Activated CD8-positive, alpha-beta memory T cell treated with anti-CD3 and anti-CD28 coated beads, Interleukin-2, amount 50 U/mL, for 1 hour (primary cell): ENCODE measurements around the gene DGKE.

Experiments used
- DNase-seq: peaks from one replicate; pipeline ENCODE4 v3.0.0-alpha.2; 2020; ENCODE audit errors: extremely low read depth

Gene DGKE

DNA sequence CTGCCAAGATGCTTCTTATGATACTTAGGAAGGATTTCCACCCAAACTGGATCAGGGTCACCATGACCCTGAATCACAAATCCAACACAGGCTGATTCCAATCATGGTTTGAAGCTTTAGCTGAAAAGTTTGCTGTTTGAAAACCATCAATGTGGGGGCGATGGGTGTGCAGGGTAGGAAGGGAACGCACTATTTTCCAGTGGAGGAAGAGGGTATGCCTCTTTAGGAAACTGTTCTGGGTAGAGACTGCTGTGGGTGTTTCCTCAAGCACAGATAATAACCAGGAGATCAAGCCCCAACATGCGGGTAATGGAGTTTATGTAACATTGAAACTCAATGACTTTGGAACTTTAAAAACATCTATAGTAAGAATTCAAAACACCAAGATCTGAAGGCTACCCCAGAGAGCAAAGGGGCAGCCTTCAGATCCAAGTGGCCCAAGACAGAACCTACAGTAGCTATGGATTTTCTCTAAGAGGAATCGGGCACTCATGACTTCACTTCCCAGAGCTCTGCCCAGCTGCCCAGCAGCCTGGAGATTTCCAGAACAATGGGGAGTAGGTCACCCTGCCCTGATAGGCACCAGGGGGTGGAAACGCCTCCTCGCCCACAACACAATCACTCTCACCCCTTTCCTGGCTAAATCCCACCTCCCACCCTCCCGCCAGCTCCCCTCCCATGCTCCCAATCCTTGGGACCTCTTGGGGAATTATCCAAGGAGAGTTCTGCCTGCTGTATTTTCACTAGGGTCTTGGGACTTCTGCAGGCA lies 57.1 kb downstream of the DGKE start:
- no peak for DNase-seq

DNA sequence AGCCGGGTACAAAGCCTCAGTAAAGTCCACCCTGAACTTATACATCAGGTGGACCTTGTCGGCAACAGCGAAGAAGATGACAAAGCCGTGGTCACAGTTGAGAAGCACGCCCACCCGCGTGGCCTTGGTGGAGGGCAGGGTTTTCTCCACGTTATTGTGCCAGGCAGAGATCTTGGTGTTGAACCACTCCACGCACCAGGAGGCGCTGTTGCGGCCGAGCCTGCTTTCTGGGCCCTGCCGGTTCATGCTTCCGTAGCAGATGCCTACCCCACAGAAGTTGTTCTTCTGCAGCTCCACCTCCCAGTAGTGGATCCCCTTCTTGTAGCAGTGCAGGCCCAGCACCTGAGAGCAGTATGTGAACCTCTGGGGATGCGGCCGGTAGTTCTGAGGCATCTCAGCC lies 57.8 kb downstream of the DGKE start:
- no peak for DNase-seq

DNA sequence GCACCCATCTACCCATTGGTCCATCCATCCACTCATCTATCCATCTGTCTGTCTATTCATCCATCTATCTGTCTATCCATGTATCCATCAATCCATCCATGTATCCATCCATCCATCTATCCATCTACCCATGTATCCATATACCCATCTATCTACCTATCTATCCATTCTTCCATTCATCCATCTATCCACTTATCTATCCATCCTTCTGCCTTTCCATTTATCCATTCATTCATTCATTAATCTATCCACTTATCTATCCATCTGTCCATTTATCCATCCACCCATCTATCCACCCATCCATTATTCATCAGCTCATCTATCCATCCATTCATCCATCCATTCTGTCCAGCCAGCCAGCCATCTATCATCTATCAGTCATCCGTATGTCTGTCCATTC lies 58.4 kb downstream of the DGKE start:
- DNase-seq = no peak

DNA sequence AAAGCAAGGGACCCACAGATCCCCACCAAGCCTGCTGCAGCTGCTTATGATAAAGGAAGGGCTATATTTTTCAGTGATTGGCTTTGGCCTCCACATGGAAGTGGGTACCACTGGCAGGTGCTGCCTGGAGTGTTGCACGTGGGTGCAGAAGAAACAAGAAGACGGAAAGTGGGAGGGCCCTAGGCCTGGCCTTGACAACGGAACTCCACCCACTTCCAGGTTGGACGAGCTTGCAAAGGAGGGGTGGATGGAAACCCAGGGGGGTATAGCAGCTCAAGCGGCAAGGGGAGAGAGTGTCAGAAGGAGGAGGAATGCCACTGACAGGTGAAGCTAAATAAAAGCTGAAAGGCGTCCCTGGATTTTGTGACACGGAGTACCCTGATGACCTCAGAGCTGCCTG lies 59.6 kb downstream of the DGKE start:
- DNase-seq = no peak

DNA sequence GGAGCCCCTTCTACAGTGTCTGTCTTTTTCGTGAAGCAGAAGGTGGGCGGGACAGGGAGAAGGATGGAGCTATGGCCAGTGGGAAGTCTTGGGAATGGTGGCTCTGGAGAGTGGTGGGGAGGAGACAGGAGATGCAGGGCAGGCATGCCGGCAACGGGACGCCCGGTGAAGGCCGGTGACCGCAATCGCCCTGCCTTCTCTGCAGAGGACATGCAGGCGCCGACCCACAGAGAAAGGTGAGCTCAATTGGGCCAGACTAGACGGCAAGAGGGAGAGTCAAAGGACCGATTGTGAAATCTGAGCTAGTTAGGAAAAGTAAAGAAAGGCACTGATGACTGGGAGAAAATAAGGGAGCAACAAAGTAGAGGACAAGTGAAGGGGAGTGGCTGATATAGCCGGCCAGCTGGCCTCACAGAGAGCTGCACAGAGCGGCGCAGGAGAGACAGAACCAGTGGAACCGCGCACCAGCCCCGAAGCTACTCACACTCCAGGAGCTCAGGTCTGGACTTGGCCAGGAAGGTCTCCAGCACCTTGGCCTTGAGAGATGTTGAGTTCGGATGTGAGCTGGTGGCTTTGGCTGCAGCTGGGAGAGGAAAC lies 61.0 kb downstream of the DGKE start:
- no peak for DNase-seq

DNA sequence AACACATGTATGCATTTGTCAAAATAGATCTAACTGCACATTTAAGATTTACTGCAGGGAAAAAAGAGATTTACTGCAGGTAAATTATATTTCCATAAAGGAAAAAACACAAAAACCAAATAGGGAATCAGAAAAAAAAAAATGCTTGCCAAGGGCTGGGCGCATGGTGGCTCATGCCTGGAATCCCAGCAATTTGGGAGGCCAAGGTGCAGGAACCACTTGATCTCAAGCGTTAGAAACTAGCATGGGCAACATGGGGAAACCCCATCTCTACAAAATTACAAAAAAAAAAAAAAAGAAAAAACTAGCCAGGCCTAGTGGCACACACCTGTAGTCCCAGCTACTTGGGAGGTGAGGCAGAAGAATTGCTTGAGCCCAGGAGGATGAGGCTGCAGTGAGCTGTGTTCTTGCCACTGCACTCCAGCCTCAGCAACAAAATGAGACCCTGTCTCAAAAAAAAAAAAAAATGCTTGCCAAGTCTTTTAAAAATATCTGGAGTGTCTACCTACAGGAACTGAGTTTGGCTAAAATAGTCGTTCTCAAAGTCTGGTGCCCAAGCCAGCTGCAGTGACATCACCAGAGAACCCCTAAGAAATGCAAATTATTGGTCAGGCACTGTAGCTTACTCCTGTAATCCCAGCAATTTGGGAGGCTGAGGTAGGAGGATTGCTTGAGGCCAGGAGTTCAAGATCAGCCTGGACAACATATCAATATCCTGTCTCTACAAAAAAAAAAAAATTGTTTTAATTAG lies 62.4 kb downstream of the DGKE start:
- no peak for DNase-seq

DNA sequence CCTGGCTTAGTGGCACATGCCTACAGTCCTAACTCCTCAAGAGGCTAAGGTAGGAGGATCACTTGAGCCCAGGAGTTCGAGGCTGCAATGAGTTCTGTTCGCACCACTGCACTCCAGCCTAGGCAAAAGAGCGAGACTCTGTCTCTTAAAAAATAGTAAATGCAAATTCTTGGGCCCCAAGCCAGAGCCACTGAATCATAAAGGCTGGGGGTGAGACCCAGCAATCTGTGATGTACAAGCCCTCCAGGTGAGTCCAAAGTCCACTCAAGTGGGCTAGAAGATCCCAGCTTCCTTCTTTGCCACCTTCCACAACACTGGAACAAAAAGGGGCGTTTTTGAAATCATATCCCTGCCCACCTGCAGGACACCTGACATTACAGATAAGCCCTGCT lies 63.0 kb downstream of the DGKE start:
- DNase-seq = no peak

DNA sequence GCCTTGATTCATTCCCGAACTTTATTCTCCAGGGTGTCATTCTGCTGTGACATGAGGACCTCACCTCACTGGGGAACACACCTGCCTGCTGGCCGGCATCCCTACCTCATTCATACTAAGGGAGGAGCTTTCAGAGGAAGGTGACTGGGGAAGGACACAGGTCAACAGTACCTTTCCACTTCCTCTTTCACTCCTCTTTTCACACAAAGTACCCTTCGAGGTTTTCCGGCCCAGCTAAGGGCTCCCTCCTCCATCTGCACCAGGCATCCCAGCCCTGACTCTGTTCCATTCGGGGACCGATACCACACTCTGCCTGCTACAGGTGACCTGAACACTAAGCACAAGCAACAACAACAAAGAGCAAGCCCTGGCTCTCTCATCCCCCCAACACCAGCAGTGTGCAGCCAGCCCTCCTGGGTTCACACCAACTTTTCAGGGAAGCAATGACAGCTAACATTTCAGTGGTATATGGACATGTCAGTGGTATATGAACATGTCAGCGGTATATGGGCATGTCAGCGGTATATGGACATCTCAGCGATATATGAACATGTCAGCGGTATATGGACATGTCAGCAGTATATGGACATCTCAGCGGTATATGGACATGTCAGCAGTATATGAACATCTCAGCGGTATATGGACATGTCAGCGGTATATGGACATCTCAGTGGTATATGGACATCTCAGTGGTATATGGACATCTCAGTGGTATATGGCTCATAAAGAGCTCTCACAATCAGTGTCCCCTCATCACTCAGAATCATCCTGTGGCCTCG lies 63.9 kb downstream of the DGKE start:
- DNase-seq = no peak

DNA sequence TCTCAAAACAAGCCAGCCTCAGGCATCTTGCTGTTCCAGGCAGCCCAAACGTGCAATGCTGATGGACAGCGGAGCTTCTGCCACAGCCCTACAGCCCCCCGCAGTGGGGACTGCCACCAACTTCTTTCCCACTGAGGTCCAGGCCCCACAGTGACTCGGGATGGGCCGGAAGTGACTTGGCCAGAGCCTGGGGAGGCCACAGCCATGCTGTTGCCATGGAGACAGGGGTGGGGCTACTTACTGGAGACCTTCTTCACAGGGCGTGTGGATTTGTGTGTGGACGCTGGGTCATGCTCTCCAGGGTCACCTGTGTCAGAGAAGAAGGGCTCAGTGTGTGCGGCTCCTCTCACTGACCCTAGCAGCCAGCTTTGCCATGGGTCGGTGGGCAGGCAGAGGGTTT lies 64.9 kb downstream of the DGKE start:
- no peak for DNase-seq

DNA sequence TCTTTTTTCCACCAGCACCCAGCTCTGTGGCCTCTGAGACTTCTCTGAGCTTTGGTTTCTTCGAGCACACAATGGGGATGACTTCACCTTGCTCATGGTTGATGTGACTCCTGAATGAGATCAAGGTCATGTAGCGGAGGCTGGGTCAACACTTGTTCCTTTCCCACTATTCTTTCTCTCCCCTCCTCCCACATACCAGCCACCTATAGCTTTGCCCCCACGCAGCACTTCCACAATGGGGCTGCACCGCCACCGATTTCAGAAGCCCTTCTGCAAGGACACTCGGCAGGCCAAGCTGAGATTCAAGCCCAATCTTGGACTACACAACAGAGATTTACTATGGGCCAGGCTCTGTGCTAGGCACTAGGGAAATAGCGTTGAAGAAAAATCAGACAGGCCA lies 65.5 kb downstream of the DGKE start:
- no peak for DNase-seq

DNA sequence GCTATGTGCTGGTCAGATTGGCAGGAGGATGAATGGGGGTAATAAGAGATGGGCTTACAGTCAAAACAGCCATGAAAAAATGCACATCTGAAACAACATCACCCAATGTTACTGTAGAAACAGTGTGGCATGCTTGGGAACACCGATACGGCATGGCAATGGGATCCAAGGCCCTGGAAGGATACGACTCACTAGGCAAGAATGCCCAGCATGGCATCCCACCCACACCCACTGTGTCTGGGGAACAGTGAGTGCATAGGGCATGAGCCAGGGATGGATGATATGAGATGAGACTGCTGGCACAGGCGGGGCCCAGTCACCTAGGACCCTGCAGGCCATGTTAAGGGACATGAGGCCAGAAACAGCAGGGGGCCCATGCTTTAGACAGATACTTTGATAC lies 68.4 kb downstream of the DGKE start:
- DNase-seq = no peak

DNA sequence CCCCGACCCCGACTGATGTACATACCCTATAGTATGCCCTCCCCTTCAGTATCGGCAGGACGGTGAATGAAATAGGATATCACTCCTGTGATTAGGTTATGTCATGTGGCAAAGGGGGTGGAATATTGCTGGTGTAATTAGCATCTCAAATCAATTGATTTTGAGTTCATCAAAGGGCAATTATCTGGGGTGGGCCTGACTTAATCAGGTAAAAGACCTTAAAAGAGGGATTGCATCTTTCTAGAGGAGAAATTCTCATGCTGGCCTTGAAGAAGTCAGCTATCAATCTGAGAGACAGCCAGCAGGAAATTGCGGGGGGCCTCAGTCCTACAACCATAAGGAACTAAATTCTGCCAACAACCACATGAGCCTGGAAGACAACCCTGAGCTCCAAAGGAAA lies 69.6 kb downstream of the DGKE start:
- no peak for DNase-seq

DNA sequence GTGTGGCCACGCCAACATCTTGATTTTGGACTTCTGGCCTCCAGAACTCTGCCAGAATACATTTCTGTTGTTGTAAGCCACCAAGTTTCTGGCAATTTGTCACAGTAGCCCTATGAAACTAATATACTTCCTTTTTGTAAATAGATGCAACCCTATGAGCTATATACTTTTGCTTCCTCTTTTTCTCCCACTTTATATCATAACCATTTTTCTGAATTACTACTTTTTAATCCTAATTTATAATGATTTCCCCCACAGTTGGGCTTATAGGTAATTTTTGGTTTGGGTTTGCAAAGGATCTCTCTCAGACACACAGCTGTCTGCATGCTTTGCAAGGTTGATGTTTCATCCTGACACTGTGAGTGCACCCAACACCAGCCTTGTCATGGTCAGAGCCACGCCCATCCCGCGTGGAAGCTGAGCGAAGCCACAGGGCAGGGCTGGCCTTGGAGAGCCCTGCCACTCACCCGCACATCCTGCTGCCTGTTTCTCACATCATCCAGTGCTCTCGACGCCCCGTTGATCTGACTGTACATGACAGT lies 74.1 kb downstream of the DGKE start:
- no peak for DNase-seq

DNA sequence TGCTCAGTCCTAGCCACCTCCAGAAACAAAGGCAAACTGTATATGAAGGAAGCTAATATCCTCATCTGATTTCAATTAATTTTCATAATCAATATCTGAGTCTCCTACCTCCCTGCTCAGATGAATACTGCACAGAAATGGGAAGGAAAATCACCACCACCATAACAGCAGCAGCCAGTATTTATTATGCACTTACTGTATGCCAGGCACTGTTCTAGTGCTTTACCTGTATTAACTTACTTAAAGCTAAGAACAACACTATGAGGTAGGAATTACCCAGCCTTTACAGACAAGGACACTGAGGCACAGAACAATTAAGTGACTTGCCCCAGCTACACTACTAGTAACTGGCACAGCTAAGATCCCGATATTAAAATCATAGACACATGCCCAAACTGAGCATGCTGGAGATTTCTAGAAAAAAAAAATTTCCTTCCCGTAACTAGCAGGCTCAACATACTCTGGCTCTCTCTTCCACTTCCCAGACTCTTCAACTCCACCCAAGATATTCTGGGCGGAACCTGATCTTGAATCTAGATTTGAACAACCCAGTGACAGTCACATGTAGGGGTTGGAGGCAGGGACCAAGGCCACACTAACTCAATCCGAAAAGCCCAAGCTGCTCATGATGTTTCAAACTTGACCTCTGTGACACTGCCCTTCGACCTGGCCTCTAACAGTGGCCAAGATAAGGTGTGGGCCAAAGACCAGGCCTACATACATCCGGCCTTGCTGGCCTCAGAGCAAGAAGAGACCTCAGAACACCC lies 76.0 kb downstream of the DGKE start:
- no peak for DNase-seq

DNA sequence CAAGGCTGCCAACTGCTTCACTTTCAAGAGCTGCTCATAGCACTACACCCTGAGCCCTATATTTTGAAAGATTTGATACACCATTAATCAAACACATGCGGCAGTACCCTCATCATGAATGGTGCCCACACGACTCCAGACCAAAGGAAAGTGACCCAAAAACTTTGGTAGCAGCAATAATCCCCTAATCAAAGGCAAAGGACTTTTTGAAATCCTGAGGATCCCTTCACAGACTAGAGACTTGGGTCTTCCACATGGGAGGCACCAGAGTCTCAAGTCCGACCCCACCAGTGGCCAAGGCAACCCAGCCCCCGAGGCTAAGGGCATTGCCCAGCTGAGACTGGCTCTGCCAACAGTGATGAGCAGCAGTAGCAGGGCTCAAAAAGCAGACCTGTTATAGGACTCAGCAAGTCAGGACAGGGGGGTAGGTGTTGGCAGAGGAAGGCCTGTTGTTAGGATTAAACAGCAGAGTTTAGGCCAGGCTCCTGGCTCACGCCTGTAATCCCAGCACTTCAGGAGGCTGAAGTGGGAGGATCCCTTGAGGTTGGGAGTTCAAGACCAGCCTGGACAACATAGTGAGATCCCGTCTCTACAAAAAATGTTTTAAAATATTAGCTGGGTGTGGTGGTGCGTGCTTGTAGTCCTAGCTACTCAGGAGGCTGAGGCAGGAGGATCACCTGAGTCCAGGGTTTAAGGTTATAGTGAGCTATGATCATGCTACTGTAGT lies 76.7 kb downstream of the DGKE start:
- no peak for DNase-seq

DNA sequence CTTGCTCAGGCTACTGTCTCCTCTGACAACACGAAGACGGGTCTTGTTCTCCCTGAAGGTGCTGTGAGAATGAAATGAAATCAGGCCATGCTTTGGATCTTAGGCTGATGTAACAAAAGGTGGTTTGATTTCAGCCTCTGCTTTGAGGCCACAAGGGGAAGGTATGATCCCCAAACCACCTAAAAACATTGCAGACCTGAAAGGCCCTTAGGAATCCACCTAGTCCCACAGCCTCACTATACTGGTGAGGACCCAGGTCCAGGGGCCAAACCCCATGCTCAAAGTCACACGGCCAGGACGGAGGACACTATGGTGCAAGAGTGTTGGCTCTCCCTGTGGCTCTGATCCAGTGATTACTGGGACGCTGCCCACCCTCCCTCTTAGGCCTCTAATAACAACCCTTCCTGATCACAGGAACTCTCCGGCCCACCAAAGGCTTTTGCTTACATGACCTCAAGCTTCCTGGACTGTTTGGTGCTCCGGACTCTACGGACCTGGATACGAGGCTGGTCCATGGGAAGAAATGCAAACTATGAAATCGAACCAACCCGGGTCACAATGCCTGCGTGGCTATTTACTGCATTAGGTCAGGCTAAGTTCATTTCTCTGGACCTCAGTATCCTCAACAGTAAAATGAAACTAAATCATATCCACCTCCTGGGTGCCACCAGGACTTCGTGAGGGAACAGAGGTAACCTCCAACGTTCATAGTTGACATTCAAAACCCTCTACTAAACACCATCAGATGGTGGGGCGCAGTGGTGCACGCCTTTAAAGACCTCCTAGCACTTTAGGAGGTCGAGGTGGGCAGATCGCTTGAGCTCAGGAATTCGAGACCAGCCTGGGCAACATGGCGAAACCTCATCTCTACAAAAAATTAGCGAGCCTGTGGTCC lies 78.4 kb downstream of the DGKE start:
- no peak for DNase-seq

DNA sequence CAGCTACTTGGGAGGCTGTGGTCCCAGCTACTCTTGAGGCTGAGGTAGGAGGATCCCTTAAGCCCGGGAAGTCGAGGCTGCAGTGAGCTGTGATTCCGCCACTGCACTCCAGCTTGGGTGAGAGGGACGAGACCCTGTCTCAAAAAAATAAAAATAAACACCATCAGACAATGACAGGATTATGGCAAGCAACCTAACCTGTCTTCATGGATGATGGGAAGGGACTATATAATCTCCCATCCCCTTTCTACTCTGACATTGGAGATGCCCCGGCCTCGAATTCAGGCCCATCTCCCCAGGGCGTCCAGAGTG lies 79.0 kb downstream of the DGKE start:
- DNase-seq = no peak

DNA sequence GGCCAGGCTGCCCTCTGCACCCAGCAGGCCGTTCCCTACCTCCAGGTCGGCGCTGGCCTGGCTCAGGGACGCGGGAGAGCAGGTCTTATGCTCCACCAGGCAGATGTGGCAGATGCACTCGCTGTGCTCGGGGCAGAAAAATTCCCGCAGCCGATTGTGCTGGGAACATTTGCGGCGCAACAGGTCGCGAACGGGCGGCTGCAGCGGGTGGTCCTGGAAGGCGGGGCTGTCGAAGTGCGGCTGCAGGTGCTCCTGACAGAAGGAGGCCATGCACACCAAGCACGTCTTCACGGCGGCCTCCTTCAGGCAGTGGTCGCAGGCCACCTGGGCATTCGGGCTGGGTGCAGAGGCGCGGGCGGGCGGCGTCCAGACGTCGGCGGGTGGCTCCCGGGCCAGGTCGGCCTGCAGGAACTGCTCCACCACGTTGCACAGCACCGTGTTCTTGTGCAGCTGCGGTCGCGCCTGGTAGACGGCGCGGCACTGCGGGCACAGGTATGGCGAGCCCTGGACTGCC lies 79.5 kb downstream of the DGKE start:
- DNase-seq = no peak

DNA sequence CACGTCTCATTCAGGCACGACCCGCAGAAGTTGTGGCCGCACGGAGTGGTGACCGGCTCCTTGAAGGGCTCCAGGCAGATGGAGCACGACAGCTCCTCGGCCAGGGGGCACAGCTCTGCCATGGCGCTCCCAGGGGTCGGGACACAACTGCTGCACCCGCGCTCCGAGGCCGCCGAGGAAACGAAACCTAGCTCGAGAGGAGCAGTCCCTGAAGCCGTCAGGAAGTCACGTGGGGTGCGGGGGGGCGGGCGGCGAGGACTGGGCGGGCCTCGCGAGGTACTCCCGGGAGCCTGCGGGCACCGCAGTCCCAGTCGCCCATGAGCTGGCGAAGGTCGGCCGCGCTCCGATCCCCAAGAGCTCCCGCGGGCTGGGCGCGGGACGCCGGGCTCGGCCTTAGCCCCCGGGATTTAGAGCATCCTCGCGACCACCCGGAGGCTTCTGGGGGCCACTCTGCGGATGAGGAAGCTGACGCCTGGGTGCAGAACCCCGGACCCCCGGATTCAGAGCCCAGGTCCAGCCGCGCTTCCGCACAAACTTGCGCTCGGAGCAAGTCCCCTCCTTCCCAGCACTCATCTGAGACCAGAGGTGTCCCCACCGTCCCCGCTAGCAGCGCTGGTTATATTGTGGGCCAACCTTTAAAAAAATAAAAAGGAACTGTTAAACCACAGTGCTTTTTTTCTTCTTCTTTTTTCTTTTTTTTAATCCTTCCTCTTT lies 80.1 kb downstream of the DGKE start, which contains the start of gene TRIM25:
TRIM25 (minus strand) TSS at position 183 of the 714 bp plus-strand sequence; CDS start at position 122, 61 bp downstream.
- DNase-seq = peak; percentile 71
